H1 (cell line): ENCODE measurements around the gene COX6A2. TPM values are rescaled to one million over a fixed set of nuclear protein-coding genes. Genes with fewer than 3 reads are reported as not detected.

Source experiments
- CTCF ChIA-PET: fragments of 300-600 bp; sonication (Branson Sonifier 250); formaldehyde crosslinking; loops from one replicate; lab custom pipeline; 2021; ENCODE audit not compliant: partially characterized antibody; lab: Charles Lee
- POLR2A ChIA-PET: fragments of 300-600 bp; sonication (Branson Sonifier 250); formaldehyde crosslinking; loops from one replicate; lab custom pipeline; 2021; ENCODE audit warnings: inconsistent platforms; ENCODE audit not compliant: partially characterized antibody; lab: Charles Lee
- DNase-seq, 2 experiments: peaks; one replicate each; pipeline versions ENCODE4 v3.0.0 to v3.0.0-alpha.2; 2010 to 2022; ENCODE audit warnings: low spot score in 2 of 2, low read depth in 1 of 2, mixed read lengths in 1 of 2
- FAIRE-seq: peaks from 2 replicates; lab custom pipeline; 2011; peaks lifted over from hg19 to GRCh38; lab: Jason Lieb, UNC
- H2AFZ ChIP-seq: 2 replicates; pipeline ENCODE4 v1.8.1; 2012; ENCODE audit warnings: low read length, inconsistent platforms
- H2AK5ac ChIP-seq: 2 replicates; pipeline ENCODE4 v1.6.1; 2013; ENCODE audit warnings: low read depth, low read length
- H2BK120ac ChIP-seq: replicated peaks from 2 replicates; pipeline ENCODE3; 2013; ENCODE audit warnings: low read depth, low read length, inconsistent platforms
- H2BK12ac ChIP-seq: 2 replicates; pipeline ENCODE4 v1.6.1; 2013; ENCODE audit warnings: low read depth, low read length
- H2BK15ac ChIP-seq: 2 replicates; pipeline ENCODE4 v1.6.1; 2013; ENCODE audit warnings: low read length
- H2BK20ac ChIP-seq: 2 replicates; pipeline ENCODE4 v1.6.1; 2013; ENCODE audit warnings: low read length
- H2BK5ac ChIP-seq: 2 replicates; pipeline ENCODE4 v1.6.1; 2013; ENCODE audit warnings: low read depth, low read length
- H3K14ac ChIP-seq: 2 replicates; pipeline ENCODE4 v1.6.1; 2013; ENCODE audit warnings: inconsistent platforms; ENCODE audit not compliant: insufficient read length
- H3K18ac ChIP-seq: 2 replicates; pipeline ENCODE4 v1.6.1; 2013; ENCODE audit warnings: low read length; ENCODE audit errors: extremely low read depth
- H3K23ac ChIP-seq: 2 replicates; pipeline ENCODE4 v1.6.1; 2013; ENCODE audit warnings: inconsistent platforms; ENCODE audit not compliant: insufficient read length
- H3K23me2 ChIP-seq: 2 replicates; pipeline ENCODE4 v1.6.1; 2013; ENCODE audit warnings: low read depth, low read length
- H3K27ac ChIP-seq: 2 replicates; pipeline ENCODE4 v1.6.1; 2011; ENCODE audit warnings: low read depth, low read length, inconsistent platforms
- H3K27me3 ChIP-seq, 4 experiments: replicated peaks in 1 of 4; 1 replicate in 1 of 4; 2 replicates in 3 of 4; pipeline versions ENCODE4 v1.6.1 to v1.8.1; 2011 to 2013; ENCODE audit warnings: low read length in 3 of 4, mild to moderate bottlenecking in 3 of 4, inconsistent platforms in 2 of 4, mixed read lengths in 2 of 4, moderate library complexity in 1 of 4; ENCODE audit not compliant: control insufficient read depth in 3 of 4, insufficient read depth in 3 of 4; ENCODE audit errors: extremely low read depth in 1 of 4
- H3K36me3 ChIP-seq, 4 experiments: 2 replicates each; pipeline versions ENCODE4 v1.6.1 to v1.8.1; 2011 to 2013; ENCODE audit warnings: mild to moderate bottlenecking in 4 of 4, low read length in 3 of 4, moderate library complexity in 2 of 4, control low read depth in 1 of 4, inconsistent platforms in 1 of 4; ENCODE audit not compliant: insufficient read depth in 4 of 4, control insufficient read depth in 2 of 4
- H3K4ac ChIP-seq: replicated peaks from 2 replicates; pipeline ENCODE3; 2013; ENCODE audit warnings: low read length, low read depth, mixed read lengths, inconsistent platforms; ENCODE audit not compliant: insufficient read length
- H3K4me1 ChIP-seq, 4 experiments: replicated peaks in 1 of 4; 1 replicate in 1 of 4; 2 replicates in 3 of 4; pipeline versions ENCODE4 v1.6.1 to v1.8.1; 2011 to 2013; ENCODE audit warnings: low read length in 3 of 4, inconsistent platforms in 2 of 4, mixed read lengths in 1 of 4; ENCODE audit not compliant: insufficient read depth in 4 of 4, control insufficient read depth in 3 of 4
- H3K4me2 ChIP-seq, 2 experiments: 2 replicates each; pipeline versions ENCODE4 v1.6.1 to v1.8.1; 2011 to 2013; ENCODE audit warnings: low read depth in 2 of 2, low read length in 2 of 2, control low read depth in 1 of 2, inconsistent platforms in 1 of 2, mild to moderate bottlenecking in 1 of 2; ENCODE audit not compliant: insufficient read depth in 1 of 2
- H3K4me3 ChIP-seq, 4 experiments: fragments of 200-600, 300-600 bp in 1 of 4; sonication (generic), shearing (Covaris generic), sonication (Bioruptor Twin) in 1 of 4; 2 replicates each; pipeline versions ENCODE4 v1.5.1 to v1.8.1; 2011 to 2016; ENCODE audit warnings: low read length in 4 of 4, low read depth in 3 of 4, control low read depth in 2 of 4, inconsistent platforms in 2 of 4, mild to moderate bottlenecking in 2 of 4, mixed read lengths in 1 of 4, moderate library complexity in 1 of 4; ENCODE audit not compliant: insufficient read depth in 2 of 4; ENCODE audit errors: extremely low read depth in 1 of 4
- H3K56ac ChIP-seq: replicated peaks from 2 replicates; pipeline ENCODE3; 2013; ENCODE audit warnings: low read depth, mild to moderate bottlenecking, mixed read lengths, low read length, inconsistent platforms; ENCODE audit not compliant: insufficient read length
- H3K79me1 ChIP-seq: 2 replicates; pipeline ENCODE4 v1.6.1; 2013; ENCODE audit warnings: low read depth, low read length, control low read depth
- H3K79me2 ChIP-seq, 2 experiments: 2 replicates each; pipeline versions ENCODE4 v1.6.1 to v1.8.1; 2012 to 2013; ENCODE audit warnings: low read length in 2 of 2, mild to moderate bottlenecking in 2 of 2, inconsistent platforms in 1 of 2; ENCODE audit not compliant: insufficient read depth in 2 of 2, control insufficient read depth in 1 of 2
- H3K9ac ChIP-seq, 4 experiments: replicated peaks in 1 of 4; 1 replicate in 1 of 4; 2 replicates in 3 of 4; pipeline versions ENCODE4 v1.6.1 to v1.8.1; 2011 to 2013; ENCODE audit warnings: low read depth in 3 of 4, low read length in 3 of 4, control low read depth in 2 of 4, mild to moderate bottlenecking in 2 of 4, moderate library complexity in 2 of 4, inconsistent platforms in 1 of 4; ENCODE audit errors: extremely low read depth in 1 of 4
- H3K9me3 ChIP-seq, 2 experiments: 2 replicates each; pipeline versions ENCODE4 v1.6.1 to v1.8.1; 2012 to 2013; ENCODE audit warnings: mild to moderate bottlenecking in 2 of 2, moderate library complexity in 2 of 2, control low read depth in 1 of 2, inconsistent platforms in 1 of 2, low read depth in 1 of 2, low read length in 1 of 2, mixed read lengths in 1 of 2; ENCODE audit not compliant: insufficient read depth in 2 of 2
- H4K20me1 ChIP-seq, 2 experiments: replicated peaks in 1 of 2; 2 replicates each; pipeline versions ENCODE3 to v1.8.1; 2011 to 2013; ENCODE audit warnings: inconsistent platforms in 2 of 2, low read length in 2 of 2, mild to moderate bottlenecking in 1 of 2; ENCODE audit not compliant: insufficient read depth in 2 of 2, control insufficient read depth in 1 of 2
- H4K5ac ChIP-seq: 2 replicates; pipeline ENCODE4 v1.6.1; 2013; ENCODE audit warnings: low read length, low read depth, mixed read lengths, inconsistent platforms; ENCODE audit not compliant: insufficient read length
- H4K8ac ChIP-seq: 2 replicates; pipeline ENCODE4 v1.8.0; 2013; ENCODE audit warnings: mild to moderate bottlenecking, moderate library complexity, low read length, inconsistent platforms; ENCODE audit not compliant: insufficient read depth; ENCODE audit errors: extremely low read depth
- H4K91ac ChIP-seq: replicated peaks from 2 replicates; pipeline ENCODE3; 2013; ENCODE audit warnings: low read length, mixed read lengths, inconsistent platforms; ENCODE audit not compliant: insufficient read length
- BACH1 ChIP-seq: IDR thresholded peaks from 2 replicates; pipeline ENCODE4 v1.6.1; 2012; ENCODE audit warnings: low read length, improper control_type of control experiment
- CTBP2 ChIP-seq: IDR thresholded peaks from 2 replicates; pipeline ENCODE4 v1.7.0; 2011; ENCODE audit warnings: borderline replicate concordance, mild to moderate bottlenecking, moderate library complexity, mixed read lengths, low read length; ENCODE audit not compliant: insufficient read depth, insufficient read length
- KDM1A ChIP-seq: fragments of 200-600, 300-600 bp; sonication (generic); IDR thresholded peaks from 2 replicates; pipeline ENCODE4 v1.7.1; 2016; ENCODE audit warnings: mild to moderate bottlenecking, low read length, borderline replicate concordance
- MAFK ChIP-seq: IDR thresholded peaks from 2 replicates; pipeline ENCODE4 v1.6.1; 2012; ENCODE audit warnings: low read depth, mild to moderate bottlenecking, improper control_type of control experiment, low read length
- RAD21 ChIP-seq, 2 experiments: IDR thresholded peaks in 1 of 2; conservative IDR thresholded peaks in 1 of 2; 2 replicates each; pipeline ENCODE4 v1.6.1; 2011; ENCODE audit warnings: low read depth in 2 of 2, low read length in 2 of 2, improper control_type of control experiment in 1 of 2, inconsistent platforms in 1 of 2, mild to moderate bottlenecking in 1 of 2, moderate library complexity in 1 of 2
- SIN3A ChIP-seq, 2 experiments: IDR thresholded peaks in 1 of 2; conservative IDR thresholded peaks in 1 of 2; 2 replicates each; pipeline ENCODE4 v1.6.1; 2011 to 2012; ENCODE audit warnings: low read length in 2 of 2, improper control_type of control experiment in 1 of 2, low read depth in 1 of 2, mild to moderate bottlenecking in 1 of 2
- SIRT6 ChIP-seq: IDR thresholded peaks from one replicate; pipeline ENCODE4 v1.7.1; 2012; ENCODE audit warnings: low read length, inconsistent platforms
- SRF ChIP-seq: IDR thresholded peaks from 2 replicates; pipeline ENCODE4 v1.6.1; 2011; ENCODE audit warnings: mild to moderate bottlenecking, low read depth, low read length, moderate library complexity
- TAF1 ChIP-seq: IDR thresholded peaks from 2 replicates; pipeline ENCODE4 v1.6.1; 2011; ENCODE audit warnings: mild to moderate bottlenecking, low read depth, low read length
- WGBS, 2 experiments: shearing (Covaris generic) in 1 of 2; methylation state at CpG; one replicate each; pipeline versions ENCODE4 v1.1.6 to v1.1.7; 2013 to 2015; ENCODE audit warnings: low lambda C conversion rate in 2 of 2, mixed read lengths in 2 of 2, inconsistent platforms in 1 of 2, low coverage in 1 of 2, missing lambda C conversion rate in 1 of 2; ENCODE audit not compliant: insufficient replicate concordance in 2 of 2, insufficient coverage in 1 of 2, insufficient read length in 1 of 2; ENCODE audit errors: extremely low coverage in 1 of 2, missing lambda C conversion rate in 1 of 2; 5-methylcytosine and 5-hydroxymethylcytosine counted together
- polyA plus RNA-seq, 7 experiments: library from polyadenylated mRNA; depleted of rRNA in 3 of 7; stranded (reverse) in 5 of 7; unstranded in 2 of 7; fragments of >200 nt in 5 of 7; fragments of 200-250 nt in 2 of 7; gene quantifications; 1 replicate in 5 of 7; 2 replicates in 1 of 7; 4 replicates in 1 of 7; pipeline versions ENCODE4 v1.2.1 to v1.2.3, GENCODE V29; 2011 to 2013; ENCODE audit warnings: missing spikeins in 2 of 7, mixed read lengths in 2 of 7
- total RNA-seq: library from RNA; stranded (reverse); fragmentation: NEBNext Ultra II Directional; extraction: Animal tissue kit (Norgen Biotek cat#: 25700); gene quantifications from 2 replicates; pipeline ENCODE4 v1.2.1, GENCODE V29; 2021
- TF ChIP-seq, protein P1 (sequence below): IDR thresholded peaks from 2 replicates; pipeline ENCODE4 v1.6.1; 2012; ENCODE audit warnings: inconsistent platforms

The COX6A2 gene
- total and polyA plus RNA-seq, 2 of the 8 experiments (the other 6 are each of a cell fraction or from before 2014, with no cell fraction given): 0.79 TPM; not detected in 1

GRCh38 chr16:31455601-31456314 is 27.6 kb upstream of the COX6A2 start:
- Histone ChIP-seq H3K4me3 (no peak overlapping the region), H2BK20ac (no peak overlapping the region), H3K9ac (no peak overlapping the region), H3K36me3 (no peaks in the 10 kb centered on the region), H2BK120ac (no peak overlapping the region), H3K23ac (no peak overlapping the region), H3K9me3 (no peaks in the 10 kb centered on the region), H3K4me1 (peaks cover 8 to 31% (median 16%) of the 10 kb centered on the region in 4 experiments), H3K18ac (no peak overlapping the region), H3K23me2 (peaks cover 11% of the 10 kb centered on the region; the same call in 1 of the 2 replicates), H2BK12ac (peak overlapping the region; percentile 40; the same call in 1 of the 2 replicates), H3K56ac (no peak overlapping the region), H3K79me1 (peaks cover 8% of the 10 kb centered on the region), H2BK15ac (no peak overlapping the region), H4K91ac (no peak overlapping the region), H2AK5ac (0 out of 2 replicates have a peak overlapping the region, but pooled peaks have one; percentile 25), H3K79me2 (peaks cover 0 to 28% of the 10 kb centered on the region in 2 experiments; a peak in 2 of 4 replicates), H3K14ac (no peak overlapping the region), H3K4ac (no peak overlapping the region), H2AFZ (no peak overlapping the region), H2BK5ac (no peak overlapping the region; the same call in 1 of the 2 replicates), H3K27me3 (no peaks in the 10 kb centered on the region), H4K20me1 (peaks cover 14 to 30% of the 10 kb centered on the region in 2 experiments), H4K5ac (no peak overlapping the region), H3K4me2 (peak overlapping the region in 1 of 2 experiments; percentile 34; a peak in 2 of 4 replicates), H4K8ac (no peak overlapping the region), H3K27ac (no peak overlapping the region)
- ChIA-PET CTCF (interaction anchor here (0.6 to 3.6 kb wide), 22 partner anchors 12 to 472 kb away, joined by 3 to 25 read pairs (median 4); partner anchors contain the start of genes AHSP, HSD3B7, PYDC1 and ZNF267), POLR2A (interaction anchor here (0.9 to 2.3 kb wide), 4 partner anchors 13 to 257 kb away, joined by 3 to 7 read pairs (median 4); partner anchors contain the start of genes RUSF1 and ZNF843)
- DNase-seq (peak in 1 of 2 experiments; percentile 73), FAIRE-seq (no peak)
- WGBS, 2 experiments: 80% methylated on average over 17 of the region's 17 CpGs; no CpG with 5 or more reads in 1 of the 2 experiments
- TF ChIP-seq SIN3A (conservative IDR thresholded peaks at IDR 0.05 in 1 of 2, IDR thresholded peaks at IDR 0.05 in 1 of 2; ENCODE audit: low read depth in 1 of 2, low read length in 2 of 2) (no peak), SRF (no peak), BACH1 (peak; percentile 86), RAD21 (IDR thresholded peaks at IDR 0.05 in 1 of 2, conservative IDR thresholded peaks at IDR 0.05 in 1 of 2; ENCODE audit: low read depth in 2 of 2, low read length in 2 of 2) (peak; percentile 51 to 59), CTBP2 (no peak), KDM1A (peak; percentile 60; the same call in 1 of the 2 replicates), SIRT6 (no peak), MAFK (peak; percentile 74), TAF1 (no peak)
- TF ChIP-seq, protein P1, sequence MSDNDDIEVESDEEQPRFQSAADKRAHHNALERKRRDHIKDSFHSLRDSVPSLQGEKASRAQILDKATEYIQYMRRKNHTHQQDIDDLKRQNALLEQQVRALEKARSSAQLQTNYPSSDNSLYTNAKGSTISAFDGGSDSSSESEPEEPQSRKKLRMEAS: peak; percentile 28; the same call in 1 of the 2 replicates
